SJCRH30 (cell line): Measurements from ENCODE around the gene PIK3C3. TPM values are rescaled to one million over a fixed set of nuclear protein-coding genes. Genes with fewer than 3 reads are reported as not detected.

Experiments
- DNase-seq, 2 experiments: peaks; one replicate each; pipeline ENCODE4 v3.0.0-alpha.2; 2015 to 2020
- H3K27ac ChIP-seq: fragments of 250-450 bp; sonication (Bioruptor Pico); 2 replicates; pipeline ENCODE4 v1.5.1; 2020; ENCODE audit warnings: mild to moderate bottlenecking, moderate library complexity
- H3K27me3 ChIP-seq: fragments of 250-450 bp; sonication (Bioruptor Pico); 2 replicates; pipeline ENCODE4 v1.5.1; 2020; ENCODE audit warnings: mild to moderate bottlenecking, moderate library complexity
- H3K36me3 ChIP-seq: fragments of 250-450 bp; sonication (Bioruptor Pico); 2 replicates; pipeline ENCODE4 v1.5.1; 2020; ENCODE audit warnings: mild to moderate bottlenecking, moderate library complexity
- H3K4me1 ChIP-seq: fragments of 250-450 bp; sonication (Bioruptor Pico); 2 replicates; pipeline ENCODE4 v1.5.1; 2020; ENCODE audit warnings: mild to moderate bottlenecking, moderate library complexity
- H3K4me3 ChIP-seq: fragments of 250-450 bp; sonication (Bioruptor Pico); 2 replicates; pipeline ENCODE4 v1.5.1; 2020; ENCODE audit warnings: mild to moderate bottlenecking, moderate library complexity
- H3K9me3 ChIP-seq: fragments of 250-450 bp; sonication (Bioruptor Pico); replicated peaks from 2 replicates; pipeline ENCODE4 v1.5.1; 2020; ENCODE audit warnings: mild to moderate bottlenecking, moderate library complexity
- total RNA-seq: library from RNA; depleted of rRNA; stranded (reverse); fragments of >200 nt; shearing (Covaris generic); gene quantifications from 2 replicates; pipeline ENCODE4 v1.2.3, GENCODE V29; 2014

Gene PIK3C3
- total RNA-seq, 1 experiment from 2014 or later, result 33.5 TPM

DNA sequence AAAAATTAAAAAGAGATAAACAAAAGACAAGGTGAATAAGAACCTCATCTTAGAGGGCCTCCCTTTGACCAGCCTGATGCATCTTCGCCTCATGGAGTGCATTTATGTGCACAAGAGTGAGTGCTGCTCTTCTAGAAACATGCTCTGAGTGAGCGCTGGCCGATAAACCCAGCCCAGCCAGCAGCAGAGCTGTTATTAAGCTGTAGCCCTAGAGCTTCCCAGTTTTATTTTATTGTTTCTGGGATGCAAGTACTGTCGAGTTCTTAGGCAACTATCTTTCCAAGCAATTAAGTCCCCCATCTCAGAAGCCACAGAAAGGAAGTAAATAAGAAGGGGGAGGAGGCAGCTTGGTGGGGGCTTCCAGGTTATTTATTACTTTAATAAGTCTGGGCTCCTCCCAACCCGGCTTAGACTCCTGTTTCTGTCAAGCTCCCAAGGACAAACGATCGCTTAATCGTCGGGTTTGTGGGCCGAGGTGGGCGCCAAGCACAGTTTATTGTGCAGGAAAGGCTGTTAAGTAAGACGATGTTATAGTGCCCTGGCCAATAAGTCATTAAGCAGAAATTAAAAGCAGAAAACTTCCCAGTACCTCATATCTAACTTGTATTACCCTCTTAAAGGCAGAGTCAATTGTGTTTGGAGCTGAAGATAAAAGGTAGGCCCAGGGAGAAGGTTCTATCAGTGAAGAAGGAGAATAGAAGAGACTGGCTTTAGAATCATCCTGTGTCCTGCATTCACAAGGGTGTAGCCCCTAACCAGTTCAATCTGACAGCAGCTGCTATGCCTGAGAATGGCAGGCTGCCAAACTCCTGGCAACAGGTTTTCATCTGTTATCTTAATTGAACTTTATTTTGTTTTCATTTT lies 176.3 kb downstream of the PIK3C3 start:
- DNase-seq, result peak; percentile 31 to 52
- H3K27me3 ChIP-seq, result no peaks in the 10 kb centered on the region
- no peak overlapping the region for H3K27ac ChIP-seq
- no peaks in the 10 kb centered on the region for H3K36me3 ChIP-seq
- no peaks in the 10 kb centered on the region for H3K9me3 ChIP-seq
- H3K4me3 ChIP-seq, result peak overlapping the region; percentile 28
- no peaks in the 10 kb centered on the region for H3K4me1 ChIP-seq

DNA sequence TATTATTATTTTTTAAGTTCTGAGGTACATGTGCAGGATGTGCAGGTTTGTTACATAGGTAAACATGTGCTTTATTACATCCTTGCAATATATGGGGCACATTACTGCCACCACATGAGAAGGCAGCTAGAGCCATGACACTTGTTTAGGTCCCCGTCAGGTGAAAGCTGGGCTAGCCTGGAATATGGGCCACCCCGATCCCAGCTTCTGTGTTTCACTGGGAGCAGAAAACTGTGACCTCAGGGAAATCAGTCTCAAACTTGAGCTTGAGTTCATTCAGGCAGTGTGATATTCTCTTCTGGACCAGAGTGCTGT lies 176.9 kb downstream of the PIK3C3 start:
- no peak for DNase-seq
- H3K9me3 ChIP-seq, result no peaks in the 10 kb centered on the region

More for the DNA sequence above, 176.9 kb downstream of the PIK3C3 start:
- no peak overlapping the region for H3K27ac ChIP-seq
- no peaks in the 10 kb centered on the region for H3K36me3 ChIP-seq
- no peaks in the 10 kb centered on the region for H3K27me3 ChIP-seq
- no peak overlapping the region for H3K4me3 ChIP-seq
- no peaks in the 10 kb centered on the region for H3K4me1 ChIP-seq
